ENCODE measurements around the gene ST3GAL3.

ST3GAL3 gene

DNA sequence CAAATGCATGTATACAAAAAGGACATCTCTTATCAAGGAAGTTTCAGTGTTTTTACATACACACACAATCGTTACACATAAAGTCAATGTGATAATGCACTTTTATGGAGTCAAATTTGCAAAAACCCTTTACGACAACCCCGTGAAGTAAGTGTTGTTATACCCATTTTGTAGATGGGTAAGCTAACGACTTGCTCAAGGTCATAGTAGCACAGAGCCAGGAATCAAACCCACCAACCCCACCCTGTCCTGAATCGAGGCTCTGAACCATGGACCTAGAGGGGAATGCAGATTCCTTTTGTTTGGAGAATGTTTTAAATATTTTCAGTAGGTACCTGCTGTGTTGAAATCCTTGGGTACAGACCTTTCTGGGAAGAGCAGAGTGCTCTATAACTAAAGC is 148.9 kb downstream of the ST3GAL3 start:
- no peak for DNase-seq

DNA sequence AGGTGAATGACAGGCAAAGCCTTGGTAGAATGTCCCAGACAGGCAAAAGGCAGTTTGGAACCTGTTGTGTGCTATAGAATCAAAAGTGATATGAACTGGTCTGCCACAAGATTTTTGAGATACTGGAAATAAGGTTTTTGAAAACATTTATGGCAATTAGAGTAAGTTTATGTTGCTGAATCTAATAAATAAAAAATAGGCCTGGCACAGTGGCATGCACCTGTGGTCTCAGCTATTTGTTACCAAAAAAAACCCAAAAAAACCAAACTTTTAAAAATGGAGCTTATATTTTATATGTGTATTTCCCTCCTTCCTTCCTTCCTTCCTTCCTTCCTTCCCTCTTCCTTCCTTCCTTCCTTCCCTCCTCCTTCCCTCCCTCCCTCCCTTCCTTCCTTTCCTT is 149.8 kb downstream of the ST3GAL3 start:
- DNase-seq: no peak

DNA sequence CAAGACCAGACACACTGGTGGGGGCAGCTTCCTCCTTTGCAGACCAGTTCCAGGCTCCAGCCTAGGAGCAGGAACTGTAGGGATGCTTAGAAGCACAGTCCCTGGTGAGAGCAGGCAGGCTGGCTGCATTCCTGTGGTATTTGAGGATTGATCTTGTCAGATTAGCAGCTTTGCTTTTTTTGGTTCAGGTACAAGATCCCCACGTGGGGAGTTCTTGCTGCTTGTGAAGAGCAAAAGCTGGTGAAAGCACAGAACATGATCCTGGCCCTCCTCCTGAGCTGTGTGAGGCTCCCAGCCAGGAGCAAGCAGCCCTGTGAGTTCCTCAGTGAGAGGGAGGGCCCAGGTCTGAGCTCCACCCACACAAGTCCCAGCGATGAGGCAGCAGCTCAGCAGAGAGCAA is 151.0 kb downstream of the ST3GAL3 start:
- DNase-seq: no peak

- DNase-seq: no peak
Observed at GRCh38 chr1:43861337-43861736, 154.0 kb downstream of the ST3GAL3 start.

DNA sequence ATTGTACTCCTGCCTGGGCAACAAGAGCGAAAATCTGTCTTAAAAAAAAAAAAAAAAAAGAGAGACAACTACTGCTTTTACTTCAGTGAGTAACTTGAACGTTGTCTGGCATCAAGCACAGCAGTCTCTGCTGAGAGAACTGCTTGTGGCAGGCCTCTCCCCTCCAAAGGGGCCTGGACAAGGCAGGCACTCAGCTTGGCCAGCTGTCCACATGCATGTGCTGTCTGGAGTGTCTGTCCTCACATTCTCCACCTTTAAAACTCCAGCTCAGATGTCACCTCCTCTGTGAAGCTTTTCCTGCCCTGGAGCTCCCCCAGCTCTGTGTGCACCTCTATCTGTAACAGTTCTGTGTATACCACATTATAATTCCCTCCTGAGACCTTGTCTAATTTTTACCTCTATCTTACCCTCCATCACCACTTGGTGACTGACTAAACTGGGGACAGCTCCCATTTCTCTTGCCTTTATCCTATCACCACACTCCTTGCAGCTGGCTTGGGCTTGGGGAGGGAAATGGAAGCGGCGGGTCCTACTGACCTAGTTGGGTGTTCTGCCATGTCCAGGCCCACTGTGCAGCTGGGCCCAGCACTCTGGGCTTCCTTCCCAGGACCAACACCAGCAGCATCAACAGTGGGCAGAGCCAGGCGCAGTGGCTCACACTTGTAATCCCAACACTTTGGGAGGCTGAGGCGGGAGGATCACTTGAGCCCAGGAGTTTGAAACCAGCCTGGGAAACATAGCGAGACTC is 154.8 kb downstream of the ST3GAL3 start:
- DNase-seq: no peak

DNA sequence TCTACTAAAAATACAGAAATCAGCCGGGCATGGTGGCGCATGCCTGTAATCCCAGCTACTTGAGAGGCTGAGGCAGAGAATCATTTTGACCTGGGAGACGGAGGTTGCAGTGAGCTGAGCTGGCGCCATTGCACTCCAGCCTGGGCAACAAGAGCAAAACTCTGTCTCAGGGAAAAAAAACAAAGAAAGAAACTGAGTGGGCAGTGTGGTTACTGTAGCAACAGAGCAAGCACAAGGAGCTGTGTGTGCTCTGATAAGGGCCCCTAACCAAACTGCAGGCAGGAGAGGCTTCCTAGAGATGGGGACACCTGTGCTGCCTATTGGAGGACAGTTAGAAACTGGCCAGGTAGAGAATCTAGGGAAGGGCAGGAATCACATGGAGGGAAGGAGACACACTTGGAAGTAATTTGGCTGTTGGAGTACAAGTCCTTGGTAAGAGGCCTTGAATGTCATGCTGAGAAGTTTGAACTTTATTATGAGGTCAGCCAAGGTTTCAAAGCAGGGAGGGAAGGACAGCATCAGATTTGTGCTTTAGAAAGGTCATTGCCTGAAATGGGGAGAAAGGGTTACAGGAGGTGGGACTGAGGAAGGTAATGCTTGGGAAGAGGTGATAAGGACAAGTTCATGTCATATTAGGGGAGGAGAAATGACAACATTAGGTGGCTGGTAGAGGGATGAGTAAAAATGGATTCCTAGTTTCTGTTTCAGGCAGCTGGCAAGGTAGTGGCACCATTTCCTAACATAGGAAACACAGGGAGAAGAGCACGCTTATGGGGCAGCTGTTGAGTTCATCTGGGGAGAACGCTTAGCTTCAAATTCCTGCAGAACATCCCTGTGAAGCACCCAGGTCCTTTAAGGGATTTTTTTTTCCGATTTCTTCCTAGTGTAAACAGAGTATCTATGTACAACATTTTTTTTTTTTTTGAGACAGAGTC is 157.0 kb downstream of the ST3GAL3 start:
- DNase-seq: no peak

DNA sequence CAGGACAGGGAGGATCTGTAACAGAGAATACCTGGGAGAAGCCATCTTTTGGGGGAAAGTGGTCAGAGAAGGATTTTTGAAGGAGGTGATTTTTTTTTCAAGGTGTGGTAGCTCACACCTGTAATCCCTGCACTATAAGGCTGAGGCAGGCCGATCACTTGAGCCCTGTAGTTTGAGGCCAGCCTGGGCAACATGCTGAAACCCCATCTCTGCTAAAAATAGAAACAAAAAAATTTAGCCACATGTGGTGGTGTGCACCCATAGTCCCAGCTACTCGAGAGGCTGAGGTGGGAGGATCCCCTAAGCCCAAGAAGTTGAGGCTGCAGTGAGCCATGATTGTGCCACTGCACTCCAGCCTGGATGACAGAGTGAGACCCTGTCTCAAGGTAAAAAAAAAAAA is 158.9 kb downstream of the ST3GAL3 start:
- no peak for DNase-seq

- no peak for DNase-seq
Observed at GRCh38 chr1:43867976-43868740, 160.8 kb downstream of the ST3GAL3 start.

GRCh38 chr1:43868741-43869067 is 161.4 kb downstream of the ST3GAL3 start:
- DNase-seq: no peak

DNA sequence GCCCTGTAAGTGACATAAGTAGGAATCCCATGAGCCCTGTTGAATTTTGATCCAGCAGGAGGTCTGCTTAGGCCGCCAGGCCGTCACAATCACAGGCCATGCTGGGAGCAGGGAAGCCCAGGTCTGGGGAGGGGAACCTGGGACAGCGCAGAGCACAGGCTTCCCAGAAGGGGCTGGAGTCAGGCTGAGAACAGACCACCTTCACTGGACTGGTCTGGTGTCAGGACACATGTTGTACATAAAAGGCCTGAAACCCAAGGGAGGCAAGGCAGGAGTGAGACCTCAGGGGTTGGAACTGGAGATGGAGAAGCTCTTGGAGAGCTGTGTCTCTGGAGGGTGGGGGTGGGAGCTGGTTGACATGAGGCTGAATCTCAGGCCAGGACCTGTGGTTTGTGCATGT is 163.0 kb downstream of the ST3GAL3 start:
- DNase-seq: no peak

GRCh38 chr1:43871181-43871910 is 164.0 kb downstream of the ST3GAL3 start:
- DNase-seq: no peak

DNA sequence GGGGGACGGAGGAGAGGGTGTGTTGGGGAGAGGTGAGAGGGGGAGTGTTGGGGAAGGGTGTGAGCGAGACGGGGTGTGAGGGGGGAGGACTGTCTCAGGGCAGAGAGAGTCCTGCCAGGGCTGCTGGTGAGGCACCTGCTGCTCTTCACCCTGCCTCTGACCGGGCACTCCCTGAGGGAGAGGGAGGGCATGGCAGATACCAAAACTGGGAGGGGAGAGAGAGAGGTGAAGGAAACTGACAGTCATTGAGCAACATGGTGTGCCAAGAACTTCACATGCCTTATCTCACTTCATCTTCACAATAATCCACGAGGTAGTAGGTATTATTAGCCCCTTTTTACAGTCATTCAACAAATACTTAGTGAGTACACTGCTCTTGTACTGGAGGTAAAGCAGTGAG is 164.9 kb downstream of the ST3GAL3 start:
- no peak for DNase-seq

- no peak for DNase-seq
Observed at GRCh38 chr1:43873851-43874250, 166.5 kb downstream of the ST3GAL3 start.

DNA sequence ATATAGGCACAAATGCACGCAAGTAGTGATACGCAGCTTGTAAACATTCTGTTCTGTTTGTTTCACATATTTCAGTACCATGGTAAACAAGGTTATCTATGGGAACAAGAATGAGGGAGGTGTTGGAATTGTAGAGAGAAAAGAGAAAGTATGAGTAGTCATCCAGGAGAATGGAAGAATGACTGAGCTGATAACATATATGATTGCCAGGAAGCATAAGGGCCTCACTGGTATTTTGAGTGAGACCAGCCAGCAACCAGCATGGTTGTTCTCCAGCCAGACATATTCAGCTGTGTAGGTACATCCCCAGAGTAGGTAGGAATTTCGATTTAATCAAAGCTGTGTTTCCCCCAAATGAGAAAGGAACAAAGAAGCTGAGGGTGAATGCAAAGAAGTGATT is 167.4 kb downstream of the ST3GAL3 start:
- no peak for DNase-seq

GRCh38 chr1:43875331-43875730 is 168.0 kb downstream of the ST3GAL3 start:
- no peak for DNase-seq

DNA sequence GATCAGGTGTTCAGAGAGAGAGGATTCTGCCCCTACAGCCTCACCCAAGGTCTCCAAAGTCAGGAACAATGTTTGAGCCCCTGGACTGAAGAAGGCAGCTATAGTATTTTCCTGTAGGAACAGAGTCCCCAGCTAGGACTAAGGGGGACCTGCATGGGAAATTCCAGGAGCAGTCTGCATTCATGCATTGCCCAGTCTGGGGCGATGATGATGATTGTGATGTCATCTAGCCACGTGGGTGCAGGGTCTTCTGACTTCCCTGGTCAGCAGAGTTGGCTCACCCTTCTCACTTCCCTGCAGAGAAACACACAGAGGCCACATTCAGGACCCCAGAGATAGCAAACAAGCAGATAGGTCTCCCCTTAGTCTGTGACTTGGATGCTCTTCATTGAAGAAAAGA is 169.8 kb downstream of the ST3GAL3 start:
- no peak for DNase-seq

- no peak for DNase-seq
Observed at GRCh38 chr1:43878440-43878839, 171.1 kb downstream of the ST3GAL3 start.

DNA sequence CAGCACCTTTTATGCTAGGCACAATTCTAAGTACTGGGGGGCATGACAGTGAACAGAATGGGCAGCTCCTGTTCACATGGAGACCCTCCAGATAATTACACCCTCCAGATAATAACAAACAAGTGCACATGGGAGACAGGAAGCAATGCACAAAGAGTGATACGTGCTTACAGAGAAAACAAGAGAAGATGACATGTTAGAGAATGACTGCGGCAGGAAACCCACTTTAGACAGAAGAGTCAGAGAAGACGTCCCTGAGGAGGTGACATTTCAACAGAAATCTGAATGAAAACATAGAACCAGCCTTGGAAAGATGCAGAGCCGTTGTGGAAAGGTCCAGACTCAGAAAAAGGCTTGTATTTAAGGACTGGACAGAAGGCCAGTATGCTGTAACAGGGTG is 171.5 kb downstream of the ST3GAL3 start:
- DNase-seq: no peak

DNA sequence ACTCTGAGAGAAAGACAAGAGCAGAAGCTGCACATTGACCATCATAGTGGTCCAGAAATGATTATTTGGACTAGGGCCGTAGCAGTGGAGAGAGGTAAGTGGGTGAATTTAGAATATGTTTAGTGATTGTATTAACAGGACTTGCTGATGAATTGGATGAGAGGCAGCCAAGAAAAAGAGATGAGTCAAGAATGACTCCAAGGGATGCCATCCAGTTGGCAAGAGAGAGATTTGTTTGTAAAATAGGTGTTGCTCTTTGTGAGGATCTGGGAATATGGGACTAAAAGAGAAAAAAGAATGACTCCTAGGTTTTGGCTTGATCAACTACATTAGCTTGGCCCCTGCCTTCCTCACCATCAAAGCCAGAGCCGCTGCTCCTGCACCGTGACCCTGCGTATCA is 172.1 kb downstream of the ST3GAL3 start:
- no peak for DNase-seq

DNA sequence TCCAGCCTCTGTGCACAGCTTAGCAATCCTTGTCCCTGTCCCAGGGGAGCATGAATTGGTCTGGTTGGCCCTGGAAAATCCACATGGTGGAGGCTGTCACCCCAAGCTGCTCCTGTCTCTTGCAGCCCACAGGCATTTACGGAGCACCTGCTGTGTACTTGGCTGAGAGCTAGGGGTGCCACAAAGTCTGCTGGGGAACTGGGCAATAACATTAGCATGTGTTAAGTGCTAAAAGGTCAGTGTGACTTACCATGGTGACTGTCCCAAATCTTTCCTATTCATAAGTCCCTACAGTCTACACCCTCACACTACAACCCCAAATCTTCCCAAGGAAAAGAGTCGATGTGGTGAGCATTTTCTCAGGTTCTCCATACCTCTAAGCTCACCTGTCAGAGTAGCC is 172.7 kb downstream of the ST3GAL3 start:
- no peak for DNase-seq

DNA sequence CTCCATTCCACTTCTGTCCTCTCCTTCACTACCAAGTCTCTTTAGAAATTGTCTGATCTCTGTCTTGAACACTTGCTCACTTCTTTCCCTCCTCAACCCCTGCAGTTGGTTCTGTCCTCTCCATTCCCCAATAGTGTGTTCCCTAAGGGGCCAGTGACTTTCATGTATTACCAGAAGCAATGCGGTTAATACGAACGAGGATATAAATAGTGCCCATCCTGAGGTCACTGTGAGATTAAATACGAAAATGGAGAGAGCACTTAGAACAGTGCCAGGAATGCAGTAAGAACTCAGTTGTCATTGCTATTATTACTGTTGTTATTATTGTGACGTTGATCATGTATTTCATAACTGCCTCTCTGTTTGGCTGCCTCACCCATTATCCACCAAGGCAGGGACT is 173.3 kb downstream of the ST3GAL3 start:
- DNase-seq: no peak

DNA sequence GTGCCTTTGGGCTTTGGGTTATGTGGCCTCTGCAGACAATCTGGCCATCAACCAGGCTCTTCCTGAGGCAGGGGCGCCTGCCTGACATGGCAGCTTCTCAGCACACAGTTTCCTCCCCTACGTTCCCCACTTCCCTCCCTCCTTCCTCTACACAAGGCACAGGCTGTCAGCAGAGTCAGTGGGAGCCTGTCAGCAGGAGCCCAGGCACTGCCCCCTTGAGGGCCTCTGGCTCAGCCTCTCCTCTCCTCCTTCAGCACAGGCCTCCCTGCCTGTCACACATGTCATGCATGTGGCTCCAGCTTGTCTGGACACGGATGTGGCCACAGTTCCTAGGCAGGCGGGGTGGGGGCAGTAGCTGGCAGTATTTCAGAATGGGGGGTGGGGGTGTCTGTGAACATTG is 174.1 kb downstream of the ST3GAL3 start:
- no peak for DNase-seq

DNA sequence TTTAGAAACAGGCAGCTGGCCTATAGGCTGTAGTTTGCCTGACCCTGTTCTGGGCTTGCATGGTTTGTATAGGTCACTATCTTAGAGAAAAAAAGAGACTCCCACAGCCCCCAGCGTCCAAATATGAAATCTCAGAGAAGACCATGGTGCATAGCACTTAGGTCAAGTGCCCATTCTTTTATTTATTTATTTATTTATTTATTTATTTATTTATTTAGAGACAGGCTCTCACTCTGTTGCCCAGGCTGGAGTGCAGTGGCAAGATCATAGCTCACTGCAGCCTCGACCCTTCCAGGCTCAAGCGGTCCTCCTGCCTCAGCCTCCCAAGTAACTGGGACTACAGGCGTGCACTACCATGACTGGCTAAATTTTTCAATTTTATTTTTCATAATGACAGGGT is 175.4 kb downstream of the ST3GAL3 start:
- DNase-seq: no peak

All from stimulated activated CD4-positive, alpha-beta T cell treated with anti-CD3 and anti-CD28 coated beads, Interleukin-2, amount 100 ng/mL, for 48 hours (primary cell).